HepG2 (cell line): ENCODE results near the gene GSDME. TPM values are rescaled to one million over a fixed set of nuclear protein-coding genes. Genes with fewer than 3 reads are reported as not detected.

ENCODE experiments used
- ATAC-seq: fragments of 200-7000 bp; cut with Tn5 transposase; 3 replicates; pipeline ENCODE4 v1.9.1; 2020; ENCODE audit warnings: mild to moderate bottlenecking, moderate library complexity
- BruUV-seq: library from RNA; stranded (reverse); fragments of 400-500 nt; replicated peaks from 2 replicates; lab custom pipeline; 2021; lab: Mats Ljungman, UMichigan
- CTCF ChIA-PET: fragments of 300-600 bp; formaldehyde crosslinking; extraction: SDS; loops from one replicate; lab custom pipeline; 2021; ENCODE audit warnings: low total read pairs, inconsistent platforms, low intra/inter-chr PET ratio; lab: Yijun Ruan, JAX
- POLR2A ChIA-PET: fragments of 350-600 bp; sonication (Branson Sonifier 250); formaldehyde crosslinking; loops from one replicate; lab custom pipeline; 2020; ENCODE audit warnings: antibody characterized with exemption, inconsistent platforms; lab: Yijun Ruan, JAX
- DNase-seq: peaks from one replicate; pipeline ENCODE4 v3.0.0-alpha.2; 2015; ENCODE audit warnings: low spot score
- FAIRE-seq: peaks from 3 replicates; lab custom pipeline; 2011; peaks lifted over from hg19 to GRCh38; lab: Jason Lieb, UNC
- H2AFZ ChIP-seq: one replicate; pipeline ENCODE4 v1.6.1; 2011; ENCODE audit warnings: low read length, inconsistent platforms
- H3K27ac ChIP-seq: fragments of 300-600 bp; 3 replicates; pipeline ENCODE4 v1.8.0; 2011; ENCODE audit warnings: mixed run types, mild to moderate bottlenecking, mixed read lengths, low read length, inconsistent platforms; ENCODE audit not compliant: insufficient read depth; ENCODE audit errors: extremely low read length
- H3K27me3 ChIP-seq, 2 experiments: fragments of 200-600 bp in 1 of 2; 2 replicates in 1 of 2; 3 replicates in 1 of 2; pipeline versions ENCODE4 v1.6.0 to v1.8.0; 2011; ENCODE audit warnings: low read length in 2 of 2, mild to moderate bottlenecking in 2 of 2, moderate library complexity in 2 of 2, inconsistent platforms in 1 of 2; ENCODE audit not compliant: insufficient read depth in 2 of 2, control insufficient read depth in 1 of 2
- H3K36me3 ChIP-seq, 2 experiments: fragments of 200-600 bp in 1 of 2; replicated peaks in 1 of 2; 2 replicates in 1 of 2; 3 replicates in 1 of 2; pipeline versions ENCODE4 v1.5.1 to v1.8.0; 2011; ENCODE audit warnings: low read length in 2 of 2, inconsistent platforms in 1 of 2; ENCODE audit not compliant: insufficient read depth in 2 of 2, control insufficient read depth in 1 of 2
- H3K4me1 ChIP-seq: 2 replicates; pipeline ENCODE4 v1.5.1; 2012; ENCODE audit warnings: low read length, inconsistent platforms; ENCODE audit not compliant: insufficient read depth
- H3K4me2 ChIP-seq: 2 replicates; pipeline ENCODE4 v1.6.0; 2011; ENCODE audit warnings: low read depth, low read length, inconsistent platforms
- H3K4me3 ChIP-seq, 3 experiments: fragments of 200-600 bp in 1 of 3; sonication (generic), shearing (Covaris generic) in 1 of 3; replicated peaks in 1 of 3; 2 replicates each; pipeline ENCODE4 v1.5.1; 2011 to 2016; ENCODE audit warnings: low read length in 3 of 3, inconsistent platforms in 2 of 3, low read depth in 2 of 3, mild to moderate bottlenecking in 2 of 3, control low read depth in 1 of 3, mixed read lengths in 1 of 3; ENCODE audit not compliant: insufficient read depth in 1 of 3
- H3K79me2 ChIP-seq: one replicate; pipeline ENCODE4 v1.6.1; 2011; ENCODE audit warnings: low read length, inconsistent platforms; ENCODE audit not compliant: insufficient read depth
- H3K9ac ChIP-seq: 2 replicates; pipeline ENCODE4 v1.6.0; 2011; ENCODE audit warnings: mild to moderate bottlenecking, low read depth, low read length, inconsistent platforms; ENCODE audit not compliant: insufficient read depth
- H3K9me3 ChIP-seq: 2 replicates; pipeline ENCODE4 v1.5.1; 2012; ENCODE audit warnings: mild to moderate bottlenecking, low read length
- H4K20me1 ChIP-seq: 2 replicates; pipeline ENCODE4 v1.6.0; 2011; ENCODE audit warnings: inconsistent platforms, mild to moderate bottlenecking, low read length, moderate library complexity; ENCODE audit not compliant: insufficient read depth
- GFI1 ChIP-seq: sonication (generic); formaldehyde crosslinking; IDR thresholded peaks from 2 replicates; pipeline ENCODE4 v1.5.0; 2020; ENCODE audit warnings: missing genetic modification reagents, mild to moderate bottlenecking, borderline replicate concordance
- MEF2D ChIP-seq: sonication (generic); formaldehyde crosslinking; IDR thresholded peaks from 2 replicates; pipeline ENCODE4 v1.5.1; 2020; ENCODE audit warnings: mild to moderate bottlenecking, missing genetic modification reagents
- MTA1 ChIP-seq: sonication (generic); formaldehyde crosslinking; IDR thresholded peaks from 2 replicates; pipeline ENCODE4 v1.4.0; 2020; ENCODE audit warnings: missing genetic modification reagents, mild to moderate bottlenecking, borderline replicate concordance
- RFX5 ChIP-seq: IDR thresholded peaks from 2 replicates; pipeline ENCODE4 v1.6.1; 2011; ENCODE audit warnings: low read depth, low read length, improper control_type of control experiment
- TEAD3 ChIP-seq: optimal IDR thresholded peaks from 2 replicates; pipeline ENCODE3; 2016; ENCODE audit warnings: borderline replicate concordance
- ZFP41 ChIP-seq: sonication (generic); formaldehyde crosslinking; IDR thresholded peaks from 2 replicates; pipeline ENCODE4 v1.4.0; 2020; ENCODE audit warnings: mild to moderate bottlenecking, missing genetic modification reagents, borderline replicate concordance
- ZNF354B ChIP-seq: sonication (generic); formaldehyde crosslinking; IDR thresholded peaks from 2 replicates; pipeline ENCODE4 v1.8.0; 2022; ENCODE audit warnings: mild to moderate bottlenecking, missing genetic modification reagents
- ZNF772 ChIP-seq: sonication (generic); formaldehyde crosslinking; IDR thresholded peaks from 2 replicates; pipeline ENCODE4 v1.5.0; 2020; ENCODE audit warnings: mild to moderate bottlenecking, missing genetic modification reagents
- WGBS: methylation state at CpG from one replicate; pipeline ENCODE4 v1.1.6; 2017; ENCODE audit warnings: low lambda C conversion rate; 5-methylcytosine and 5-hydroxymethylcytosine counted together
- in situ Hi-C: cut with HindIII; loops from 2 replicates; pipeline ENCODE4 v1.10.0; 2017; ENCODE audit warnings: low pct_unique_long_range_greater_than_20kb; ENCODE audit not compliant: extremely low pct_ligation_motif_present
- intact Hi-C: fragments of 100-400 bp; cut with micrococcal nuclease; formaldehyde crosslinking; loops from one replicate; pipeline ENCODE4 v1.10.0; 2022; ENCODE audit not compliant: unreplicated experiment
- polyA plus RNA-seq, 8 experiments: library from polyadenylated mRNA; depleted of rRNA in 3 of 8; stranded (reverse) in 7 of 8; unstranded in 1 of 8; fragments of >200 nt; fragmentation: Illumina TruSeq in 4 of 8; extraction: Trizol in 4 of 8; gene quantifications; 2 replicates each; pipeline versions ENCODE4 v1.2.1 to v1.2.3, GENCODE V29; 2011 to 2016; ENCODE audit warnings: low read depth in 4 of 8, missing spikeins in 1 of 8, mixed read lengths in 1 of 8; ENCODE audit not compliant: insufficient read depth in 1 of 8
- total RNA-seq, 5 experiments: library from RNA; depleted of rRNA; stranded (reverse); fragments of >200 nt; fragmentation: Illumina TruSeq; extraction: Trizol; gene quantifications; 2 replicates each; pipeline ENCODE4 v1.2.3, GENCODE V29; 2016; ENCODE audit warnings: low read depth in 1 of 5
- TF ChIP-seq, protein P1 (sequence below): sonication (generic); formaldehyde crosslinking; IDR thresholded peaks from 2 replicates; pipeline ENCODE4 v1.4.0; 2020; ENCODE audit warnings: missing genetic modification reagents, low read depth, mild to moderate bottlenecking, borderline replicate concordance
- TF ChIP-seq, protein P2 (sequence below): sonication (generic); formaldehyde crosslinking; conservative IDR thresholded peaks from 2 replicates; pipeline ENCODE4 v1.8.0; 2022; ENCODE audit warnings: missing genetic modification reagents

GSDME gene
- total and polyA plus RNA-seq, 2 of the 13 experiments (the other 11 are each of a cell fraction or from before 2014, with no cell fraction given): 19.2 to 28.2 TPM

DNA sequence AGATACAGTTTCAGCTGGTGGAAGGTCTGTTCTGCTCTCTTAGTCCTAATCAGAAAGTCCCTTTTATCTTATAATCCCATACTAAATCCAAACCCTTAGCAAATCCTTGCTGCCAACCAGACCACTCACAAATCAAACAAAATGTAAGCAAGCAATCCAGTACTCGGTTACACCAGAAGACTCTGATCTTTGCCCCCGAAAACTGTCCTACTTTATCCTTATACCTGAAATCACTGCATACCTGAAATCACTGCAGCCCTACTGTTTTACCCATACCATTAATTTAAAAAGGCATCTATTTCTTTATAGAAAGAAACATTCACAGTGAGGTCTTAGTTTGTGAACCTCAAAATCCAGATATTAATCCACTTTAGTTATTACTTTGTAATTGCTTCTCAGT is 64.7 kb downstream of the GSDME start:
- no peak for ATAC-seq

DNA sequence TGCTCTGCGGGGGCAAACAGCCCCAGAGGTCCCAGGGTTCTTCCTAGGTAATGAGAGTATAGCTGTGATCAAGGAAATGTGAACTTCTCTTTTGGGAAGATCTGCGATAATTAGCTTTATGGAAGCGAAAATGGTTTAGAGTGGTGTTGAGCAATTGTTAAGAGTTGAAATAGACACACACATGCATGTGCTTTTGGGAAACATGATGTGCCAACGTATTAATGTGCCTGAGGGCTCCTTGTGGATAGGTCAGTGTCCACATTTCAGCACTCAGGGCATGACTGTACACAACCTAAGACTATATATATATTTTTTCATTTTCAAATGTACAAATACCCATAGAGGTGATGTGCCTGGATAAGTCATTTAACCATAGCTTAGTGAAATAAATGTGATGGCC is 67.0 kb downstream of the GSDME start:
- no peaks in the 10 kb centered on the region for H4K20me1 ChIP-seq
- 0 out of 5 replicates have a peak, but pooled peaks cover 0 to 6% of the 10 kb centered on the region in 2 experiments for H3K36me3 ChIP-seq
- ATAC-seq (no peak), FAIRE-seq (no peak), DNase-seq (no peak)
- TF ChIP-seq, protein P1, sequence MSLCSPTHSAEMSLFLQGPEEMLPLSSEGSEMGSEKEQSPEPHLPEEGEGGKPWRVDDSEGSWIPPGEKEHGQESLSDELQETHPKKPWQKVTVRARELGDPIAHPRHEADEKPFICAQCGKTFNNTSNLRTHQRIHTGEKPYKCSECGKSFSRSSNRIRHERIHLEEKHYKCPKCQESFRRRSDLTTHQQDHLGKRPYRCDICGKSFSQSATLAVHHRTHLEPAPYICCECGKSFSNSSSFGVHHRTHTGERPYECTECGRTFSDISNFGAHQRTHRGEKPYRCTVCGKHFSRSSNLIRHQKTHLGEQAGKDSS (CRISPR knock-in tag): no peak
- TF ChIP-seq ZFP41 (CRISPR knock-in tag) (no peak), ZNF772 (no peak)
- no peaks in the 10 kb centered on the region for H3K79me2 ChIP-seq
- H3K9ac ChIP-seq: no peak overlapping the region
- no peak overlapping the region for H3K4me2 ChIP-seq
- no peak overlapping the region for H3K4me3 ChIP-seq
- H3K4me1 ChIP-seq: 0 out of 2 replicates have a peak, but pooled peaks cover 8% of the 10 kb centered on the region
- BruUV-seq: no TSS peak
- intact Hi-C loops (no loop called here), in situ Hi-C loops (no loop called here)
- ChIA-PET POLR2A (no interaction called here), CTCF (no interaction called here)
- H3K27me3 ChIP-seq: no peaks in the 10 kb centered on the region
- H3K27ac ChIP-seq: no peak overlapping the region
- 97% methylated on average over 4 of the region's 4 CpGs for WGBS
- H3K9me3 ChIP-seq: no peaks in the 10 kb centered on the region
- no peak overlapping the region for H2AFZ ChIP-seq

More for the DNA sequence above, 64.7 kb downstream of the GSDME start:
- Histone ChIP-seq H3K9ac (no peak overlapping the region), H3K4me1 (0 out of 2 replicates have a peak, but pooled peaks cover 8% of the 10 kb centered on the region), H4K20me1 (no peaks in the 10 kb centered on the region), H3K27me3 (no peaks in the 10 kb centered on the region), H3K36me3 (no peaks in the 10 kb centered on the region), H2AFZ (no peak overlapping the region), H3K27ac (no peak overlapping the region), H3K79me2 (no peaks in the 10 kb centered on the region), H3K4me3 (no peak overlapping the region), H3K4me2 (no peak overlapping the region), H3K9me3 (no peaks in the 10 kb centered on the region)
- TF ChIP-seq MTA1 (no peak), GFI1 (CRISPR knock-in tag) (0 out of 2 replicates have a peak, but pooled peaks have one; percentile 46), MEF2D (CRISPR knock-in tag) (no peak), ZNF354B (CRISPR knock-in tag) (no peak), RFX5 (no peak), TEAD3 (CRISPR knock-in tag) (no peak)
- TF ChIP-seq, protein P2, sequence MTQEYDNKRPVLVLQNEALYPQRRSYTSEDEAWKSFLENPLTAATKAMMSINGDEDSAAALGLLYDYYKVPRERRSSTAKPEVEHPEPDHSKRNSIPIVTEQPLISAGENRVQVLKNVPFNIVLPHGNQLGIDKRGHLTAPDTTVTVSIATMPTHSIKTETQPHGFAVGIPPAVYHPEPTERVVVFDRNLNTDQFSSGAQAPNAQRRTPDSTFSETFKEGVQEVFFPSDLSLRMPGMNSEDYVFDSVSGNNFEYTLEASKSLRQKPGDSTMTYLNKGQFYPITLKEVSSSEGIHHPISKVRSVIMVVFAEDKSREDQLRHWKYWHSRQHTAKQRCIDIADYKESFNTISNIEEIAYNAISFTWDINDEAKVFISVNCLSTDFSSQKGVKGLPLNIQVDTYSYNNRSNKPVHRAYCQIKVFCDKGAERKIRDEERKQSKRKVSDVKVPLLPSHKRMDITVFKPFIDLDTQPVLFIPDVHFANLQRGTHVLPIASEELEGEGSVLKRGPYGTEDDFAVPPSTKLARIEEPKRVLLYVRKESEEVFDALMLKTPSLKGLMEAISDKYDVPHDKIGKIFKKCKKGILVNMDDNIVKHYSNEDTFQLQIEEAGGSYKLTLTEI (CRISPR knock-in tag): no peak
- FAIRE-seq (no peak), DNase-seq (no peak)
- intact Hi-C loops: no loop called here
- in situ Hi-C loops: no loop called here
- CTCF ChIA-PET: no interaction called here
- BruUV-seq: no TSS peak
- POLR2A ChIA-PET: no interaction called here
- 77% methylated on average over 2 of the region's 2 CpGs for WGBS
